K562 (cell line): ENCODE measurements around the gene PRKAA1. TPM values are rescaled to one million over a fixed set of nuclear protein-coding genes. Genes with fewer than 3 reads are reported as not detected.

ENCODE experiments used
- ELF1 ChIP-seq: fragments of 200-800 bp; sonication (Bioruptor generic); IDR thresholded peaks from 2 replicates; pipeline ENCODE4 v1.6.1; 2016; ENCODE audit warnings: missing genetic modification characterization, missing compliant biosample characterization
- ETV1 ChIP-seq: fragments of 450-650 bp; conservative IDR thresholded peaks from 2 replicates; pipeline ENCODE4 v1.6.1; 2016; ENCODE audit warnings: missing genetic modification characterization, control low read depth, low read depth, missing compliant biosample characterization
- KAT7 ChIP-seq: sonication (generic); formaldehyde crosslinking; IDR thresholded peaks from 2 replicates; pipeline ENCODE4 v1.8.0; 2022; ENCODE audit warnings: missing genetic modification reagents, mild to moderate bottlenecking, borderline replicate concordance
- MEF2A ChIP-seq: IDR thresholded peaks from 2 replicates; pipeline ENCODE4 v1.6.1; 2011; ENCODE audit warnings: low read depth, mild to moderate bottlenecking, low read length, moderate library complexity; ENCODE audit not compliant: control insufficient read depth
- NCOR1 ChIP-seq: fragments of 450-650 bp; IDR thresholded peaks from 2 replicates; pipeline ENCODE4 v1.6.1; 2016; ENCODE audit warnings: mild to moderate bottlenecking, moderate library complexity
- RBFOX2 ChIP-seq: fragments of 200-400 bp; formaldehyde crosslinking; IDR thresholded peaks from 2 replicates; pipeline ENCODE4 v1.6.1; 2017; ENCODE audit warnings: low read depth, mild to moderate bottlenecking, low read length, moderate library complexity
- SMARCA4 ChIP-seq: fragments of 450-650 bp; IDR thresholded peaks from 2 replicates; pipeline ENCODE4 v1.6.1; 2016
- SUPT5H ChIP-seq: fragments of 450-650 bp; IDR thresholded peaks from 2 replicates; pipeline ENCODE4 v1.6.1; 2016
- TRIM24 ChIP-seq, 2 experiments: fragments of 450-650 bp; IDR thresholded peaks; 2 replicates each; pipeline ENCODE4 v1.6.1; 2016
- ZBTB49 ChIP-seq: sonication (generic); formaldehyde crosslinking; IDR thresholded peaks from 2 replicates; pipeline ENCODE4 v1.8.0; 2022; ENCODE audit warnings: missing genetic modification reagents, mild to moderate bottlenecking, borderline replicate concordance
- ZBTB7A ChIP-seq: IDR thresholded peaks from 2 replicates; pipeline ENCODE4 v1.6.1; 2011; ENCODE audit warnings: low read depth, mild to moderate bottlenecking, low read length, moderate library complexity, borderline replicate concordance; ENCODE audit not compliant: control insufficient read depth
- ZFX ChIP-seq: sonication (generic); formaldehyde crosslinking; IDR thresholded peaks from 2 replicates; pipeline ENCODE4 v1.8.0; 2022; ENCODE audit warnings: mild to moderate bottlenecking, missing genetic modification reagents, moderate library complexity
- ZNF232 ChIP-seq: sonication (generic); formaldehyde crosslinking; IDR thresholded peaks from 2 replicates; pipeline ENCODE4 v1.8.0; 2022; ENCODE audit warnings: mild to moderate bottlenecking, missing genetic modification reagents
- ZNF785 ChIP-seq: fragments of 250-450 bp; sonication (Bioruptor Pico); IDR thresholded peaks from 2 replicates; pipeline ENCODE4 v1.4.0; 2020; ENCODE audit warnings: mild to moderate bottlenecking
- polyA plus RNA-seq, 8 experiments: library from polyadenylated mRNA; depleted of rRNA in 4 of 8; stranded (reverse) in 5 of 8; unstranded in 3 of 8; fragments of >200 nt; fragmentation: Nextera tagmentation in 2 of 8; fragmentation: Illumina TruSeq in 1 of 8; extraction: Ambion mirVana in 2 of 8; extraction: Trizol in 1 of 8; gene quantifications; 2 replicates each; pipeline versions ENCODE4 v1.2.1 to v1.2.3, GENCODE V29; 2011 to 2014; ENCODE audit warnings: inconsistent platforms in 1 of 8, missing spikeins in 1 of 8
- total RNA-seq, 7 experiments: library from RNA; depleted of rRNA in 6 of 7; stranded (reverse); fragments of >200 nt in 6 of 7; fragmentation: Illumina TruSeq in 2 of 7; extraction: Trizol in 2 of 7; gene quantifications; 2 replicates each; pipeline versions ENCODE4 v1.2.1 to v1.2.3, GENCODE V29; 2011 to 2021; ENCODE audit warnings: low replicate concordance in 1 of 7
- TF ChIP-seq, protein P1 (sequence below): fragments of 250-450 bp; sonication (Bioruptor Pico); IDR thresholded peaks from 2 replicates; pipeline ENCODE4 v1.8.0; 2021; ENCODE audit warnings: moderate library complexity, mild to moderate bottlenecking, inconsistent platforms
- TF ChIP-seq, protein P2 (sequence below): fragments of 250-450 bp; sonication (Bioruptor Pico); IDR thresholded peaks from 2 replicates; pipeline ENCODE4 v1.5.0; 2020; ENCODE audit warnings: mild to moderate bottlenecking, borderline replicate concordance
- TF ChIP-seq, protein P3 (sequence below), 2 experiments: fragments of 450-650 bp; IDR thresholded peaks; 2 replicates each; pipeline ENCODE4 v1.6.1; 2016
- TF ChIP-seq, protein P4 (sequence below): sonication (generic); formaldehyde crosslinking; IDR thresholded peaks from 2 replicates; pipeline ENCODE4 v1.8.0; 2022; ENCODE audit warnings: mild to moderate bottlenecking, missing genetic modification reagents

The PRKAA1 gene
- total and polyA plus RNA-seq, 9 of the 15 experiments (the other 6 are each of a cell fraction or from before 2014, with no cell fraction given), result 24.5 to 84.0 (median 51.4) TPM

GRCh38 chr5:40798012-40798800 lies at the start of gene PRKAA1 (continued):
- no peak for TF ChIP-seq MEF2A
- TF ChIP-seq ZNF785 (CRISPR knock-in tag), result no peak
- TF ChIP-seq, protein P1, sequence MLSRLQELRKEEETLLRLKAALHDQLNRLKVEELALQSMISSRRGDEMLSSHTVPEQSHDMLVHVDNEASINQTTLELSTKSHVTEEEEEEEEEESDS (CRISPR knock-in tag), result no peak
- TF ChIP-seq TRIM24 (IDR thresholded peaks at IDR 0.05), result 0 out of 4 replicates have a peak, but pooled peaks of 1 of the 2 experiments have one; percentile 9
- TF ChIP-seq ZNF232 (CRISPR knock-in tag), result 0 out of 2 replicates have a peak, but pooled peaks have one; percentile 29
- TF ChIP-seq NCOR1, result 0 out of 2 replicates have a peak, but pooled peaks have one; percentile 39
- TF ChIP-seq KAT7 (CRISPR knock-in tag), result peak; percentile 78; the same call in 1 of the 2 replicates
- 0 out of 2 replicates have a peak, but pooled peaks have one; percentile 21 for TF ChIP-seq ETV1 (tag)
- peak; percentile 12; the same call in 1 of the 2 replicates for TF ChIP-seq SMARCA4
- TF ChIP-seq SUPT5H, result peak; percentile 91
- peak; percentile 72; the same call in 1 of the 2 replicates for TF ChIP-seq ZBTB7A
- TF ChIP-seq, protein P2, sequence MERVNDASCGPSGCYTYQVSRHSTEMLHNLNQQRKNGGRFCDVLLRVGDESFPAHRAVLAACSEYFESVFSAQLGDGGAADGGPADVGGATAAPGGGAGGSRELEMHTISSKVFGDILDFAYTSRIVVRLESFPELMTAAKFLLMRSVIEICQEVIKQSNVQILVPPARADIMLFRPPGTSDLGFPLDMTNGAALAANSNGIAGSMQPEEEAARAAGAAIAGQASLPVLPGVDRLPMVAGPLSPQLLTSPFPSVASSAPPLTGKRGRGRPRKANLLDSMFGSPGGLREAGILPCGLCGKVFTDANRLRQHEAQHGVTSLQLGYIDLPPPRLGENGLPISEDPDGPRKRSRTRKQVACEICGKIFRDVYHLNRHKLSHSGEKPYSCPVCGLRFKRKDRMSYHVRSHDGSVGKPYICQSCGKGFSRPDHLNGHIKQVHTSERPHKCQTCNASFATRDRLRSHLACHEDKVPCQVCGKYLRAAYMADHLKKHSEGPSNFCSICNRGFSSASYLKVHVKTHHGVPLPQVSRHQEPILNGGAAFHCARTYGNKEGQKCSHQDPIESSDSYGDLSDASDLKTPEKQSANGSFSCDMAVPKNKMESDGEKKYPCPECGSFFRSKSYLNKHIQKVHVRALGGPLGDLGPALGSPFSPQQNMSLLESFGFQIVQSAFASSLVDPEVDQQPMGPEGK (CRISPR knock-in tag), result no peak
- TF ChIP-seq ZBTB49 (CRISPR knock-in tag), result 0 out of 2 replicates have a peak, but pooled peaks have one; percentile 48
- TF ChIP-seq, protein P3, sequence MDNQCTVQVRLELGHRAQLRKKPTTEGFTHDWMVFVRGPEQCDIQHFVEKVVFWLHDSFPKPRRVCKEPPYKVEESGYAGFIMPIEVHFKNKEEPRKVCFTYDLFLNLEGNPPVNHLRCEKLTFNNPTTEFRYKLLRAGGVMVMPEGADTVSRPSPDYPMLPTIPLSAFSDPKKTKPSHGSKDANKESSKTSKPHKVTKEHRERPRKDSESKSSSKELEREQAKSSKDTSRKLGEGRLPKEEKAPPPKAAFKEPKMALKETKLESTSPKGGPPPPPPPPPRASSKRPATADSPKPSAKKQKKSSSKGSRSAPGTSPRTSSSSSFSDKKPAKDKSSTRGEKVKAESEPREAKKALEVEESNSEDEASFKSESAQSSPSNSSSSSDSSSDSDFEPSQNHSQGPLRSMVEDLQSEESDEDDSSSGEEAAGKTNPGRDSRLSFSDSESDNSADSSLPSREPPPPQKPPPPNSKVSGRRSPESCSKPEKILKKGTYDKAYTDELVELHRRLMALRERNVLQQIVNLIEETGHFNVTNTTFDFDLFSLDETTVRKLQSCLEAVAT (IDR thresholded peaks at IDR 0.05), result peak; percentile 12 to 28; a peak in 1 of 4 replicates
- TF ChIP-seq, protein P4, sequence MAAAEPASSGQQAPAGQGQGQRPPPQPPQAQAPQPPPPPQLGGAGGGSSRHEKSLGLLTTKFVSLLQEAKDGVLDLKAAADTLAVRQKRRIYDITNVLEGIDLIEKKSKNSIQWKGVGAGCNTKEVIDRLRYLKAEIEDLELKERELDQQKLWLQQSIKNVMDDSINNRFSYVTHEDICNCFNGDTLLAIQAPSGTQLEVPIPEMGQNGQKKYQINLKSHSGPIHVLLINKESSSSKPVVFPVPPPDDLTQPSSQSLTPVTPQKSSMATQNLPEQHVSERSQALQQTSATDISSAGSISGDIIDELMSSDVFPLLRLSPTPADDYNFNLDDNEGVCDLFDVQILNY (CRISPR knock-in tag), result peak; percentile 84; the same call in 1 of the 2 replicates
- peak; percentile 91 for TF ChIP-seq RBFOX2
- peak; percentile 83 for TF ChIP-seq ELF1 (tag)
- peak; percentile 75 for TF ChIP-seq ZFX (CRISPR knock-in tag)
